IPS-18c (cell line): ENCODE data around the gene LHFPL5.

Experiments used
- H3K4me3 ChIP-seq: 2 replicates; pipeline ENCODE4 v1.7.0; 2013; ENCODE audit warnings: low read depth, mild to moderate bottlenecking, low read length, moderate library complexity; ENCODE audit not compliant: insufficient read depth
- H3K9me3 ChIP-seq: one replicate; pipeline ENCODE4 v1.6.1; 2013; ENCODE audit warnings: mild to moderate bottlenecking, low read length, moderate library complexity; ENCODE audit not compliant: control insufficient read depth, insufficient read depth

Gene LHFPL5

GRCh38 chr6:35804996-35805736 lies at the start of gene LHFPL5:
TSS of gene LHFPL5 (plus strand) at chr6:35805352. CDS start at chr6:35805671, 319 bp downstream.
- H3K4me3 ChIP-seq = peak within 1 kb of the TSS; percentile 58
- H3K9me3 ChIP-seq = peaks cover 1% of the 10 kb centered on the region

- no peaks in the 10 kb centered on the region for H3K9me3 ChIP-seq
- no peak overlapping the region for H3K4me3 ChIP-seq
These were observed 47.6 kb upstream of the LHFPL5 start for GRCh38 chr6:35757456-35758123.

DNA sequence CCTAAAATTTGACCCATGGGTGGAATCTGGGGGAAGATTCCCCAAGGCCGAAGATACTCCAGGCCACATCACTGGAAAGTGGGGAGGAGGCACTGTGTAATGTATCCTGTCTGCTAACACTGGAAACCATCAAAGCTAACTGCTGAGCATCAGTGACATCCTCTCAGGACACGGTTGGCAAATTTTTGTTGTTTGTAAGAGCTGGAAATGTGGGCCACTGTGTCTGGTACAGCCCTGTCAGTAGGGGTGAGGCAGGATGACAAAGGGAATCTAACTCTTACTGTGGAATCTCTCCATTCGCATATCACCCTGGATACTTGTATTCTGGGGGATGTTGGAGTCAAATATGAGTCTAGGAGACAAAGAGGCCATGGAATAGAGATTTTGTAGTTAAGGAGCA lies 45.7 kb upstream of the LHFPL5 start:
- H3K4me3 ChIP-seq = no peak overlapping the region
- no peaks in the 10 kb centered on the region for H3K9me3 ChIP-seq

DNA sequence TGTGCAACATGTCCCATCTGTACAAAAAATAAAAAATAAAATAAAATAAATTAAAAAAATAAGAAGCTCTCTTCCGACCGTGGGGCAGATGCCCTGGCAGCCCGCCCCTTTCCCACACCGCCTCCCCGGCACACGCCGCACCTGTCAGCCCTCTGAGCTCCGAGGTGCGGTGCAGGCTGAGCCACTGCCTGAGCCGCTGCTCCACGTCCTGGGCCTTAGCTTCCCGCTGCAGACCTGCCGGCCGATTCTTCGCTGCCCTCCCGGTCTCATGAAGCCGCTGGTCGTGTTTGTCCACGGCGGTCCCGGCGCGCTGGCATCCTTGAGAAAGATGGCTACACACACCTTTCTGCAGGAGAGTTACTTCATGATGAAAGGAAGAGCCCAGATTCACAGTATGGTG lies 39.4 kb upstream of the LHFPL5 start:
- Histone ChIP-seq H3K4me3 (no peak overlapping the region), H3K9me3 (no peaks in the 10 kb centered on the region)

DNA sequence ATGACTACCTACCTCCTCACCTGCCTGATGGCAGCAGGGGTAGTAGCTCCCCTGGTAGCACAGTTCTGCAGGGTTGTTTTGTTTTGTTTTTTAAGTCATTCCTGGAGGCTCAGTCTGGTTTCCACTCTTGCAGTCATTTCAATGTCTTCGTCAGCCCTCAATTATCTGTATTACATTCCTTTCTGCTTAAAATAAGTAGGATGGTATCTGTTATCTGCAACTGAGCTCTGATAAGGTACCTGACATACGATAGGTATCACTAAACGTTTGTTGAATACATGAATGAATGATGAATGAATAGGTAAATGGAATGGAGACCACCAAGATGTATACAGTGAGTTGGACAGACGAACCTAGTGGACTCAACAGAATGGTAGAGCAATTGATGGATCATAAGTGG lies 35.9 kb upstream of the LHFPL5 start:
- Histone ChIP-seq H3K4me3 (no peak overlapping the region), H3K9me3 (no peaks in the 10 kb centered on the region)

DNA sequence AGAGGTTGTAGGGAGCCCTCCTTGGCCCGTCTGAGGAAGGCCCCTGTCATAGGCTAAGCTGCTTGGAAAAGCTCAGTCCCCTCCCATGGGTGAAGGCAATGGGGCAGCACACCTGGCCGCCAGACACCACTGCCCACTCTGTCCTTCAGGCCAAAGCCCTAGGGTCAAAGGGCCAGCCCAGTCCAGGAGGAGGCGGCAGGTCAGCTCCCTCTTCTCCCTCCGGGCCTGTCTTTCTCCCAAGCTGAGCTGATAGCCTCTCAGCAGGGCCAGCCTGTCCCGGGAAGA lies 33.9 kb upstream of the LHFPL5 start:
- Histone ChIP-seq H3K9me3 (no peaks in the 10 kb centered on the region), H3K4me3 (no peak overlapping the region)

DNA sequence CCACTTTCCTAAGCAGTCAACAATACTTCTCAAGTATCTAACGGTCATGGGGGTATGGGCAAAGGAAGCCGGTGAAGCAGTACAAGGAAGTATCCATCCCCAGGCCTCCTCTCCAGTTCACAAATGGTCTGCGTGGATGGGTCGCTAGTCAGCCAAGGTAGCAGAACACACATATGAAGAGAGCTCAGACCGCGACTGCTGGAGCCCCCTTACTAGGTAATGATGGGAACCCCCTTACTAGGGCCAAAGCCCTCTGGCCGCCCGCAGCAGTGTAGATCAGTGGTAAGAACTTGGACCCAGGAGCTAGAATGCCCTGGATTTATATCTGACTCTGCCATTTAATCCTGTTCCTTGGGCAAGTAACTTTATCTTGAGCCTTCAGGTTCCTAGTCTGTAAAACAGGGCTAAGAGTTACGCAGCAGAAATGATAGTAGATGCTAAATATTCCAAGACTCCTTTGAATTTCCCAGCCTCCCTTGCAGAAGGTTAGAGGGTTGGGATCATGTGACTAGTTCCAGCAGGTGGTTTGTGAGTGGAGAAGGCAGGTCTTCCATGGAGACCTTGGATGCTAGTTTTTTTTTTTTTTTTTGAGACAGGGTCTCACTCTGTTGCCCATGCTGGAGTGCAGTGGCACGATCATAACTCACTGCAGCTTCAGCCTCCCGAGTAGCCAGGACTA lies 30.9 kb upstream of the LHFPL5 start:
- H3K4me3 ChIP-seq = no peak overlapping the region
- no peaks in the 10 kb centered on the region for H3K9me3 ChIP-seq

- Histone ChIP-seq H3K4me3 (no peak overlapping the region), H3K9me3 (no peaks in the 10 kb centered on the region)
These were observed 30.1 kb upstream of the LHFPL5 start for GRCh38 chr6:35775031-35775430.

DNA sequence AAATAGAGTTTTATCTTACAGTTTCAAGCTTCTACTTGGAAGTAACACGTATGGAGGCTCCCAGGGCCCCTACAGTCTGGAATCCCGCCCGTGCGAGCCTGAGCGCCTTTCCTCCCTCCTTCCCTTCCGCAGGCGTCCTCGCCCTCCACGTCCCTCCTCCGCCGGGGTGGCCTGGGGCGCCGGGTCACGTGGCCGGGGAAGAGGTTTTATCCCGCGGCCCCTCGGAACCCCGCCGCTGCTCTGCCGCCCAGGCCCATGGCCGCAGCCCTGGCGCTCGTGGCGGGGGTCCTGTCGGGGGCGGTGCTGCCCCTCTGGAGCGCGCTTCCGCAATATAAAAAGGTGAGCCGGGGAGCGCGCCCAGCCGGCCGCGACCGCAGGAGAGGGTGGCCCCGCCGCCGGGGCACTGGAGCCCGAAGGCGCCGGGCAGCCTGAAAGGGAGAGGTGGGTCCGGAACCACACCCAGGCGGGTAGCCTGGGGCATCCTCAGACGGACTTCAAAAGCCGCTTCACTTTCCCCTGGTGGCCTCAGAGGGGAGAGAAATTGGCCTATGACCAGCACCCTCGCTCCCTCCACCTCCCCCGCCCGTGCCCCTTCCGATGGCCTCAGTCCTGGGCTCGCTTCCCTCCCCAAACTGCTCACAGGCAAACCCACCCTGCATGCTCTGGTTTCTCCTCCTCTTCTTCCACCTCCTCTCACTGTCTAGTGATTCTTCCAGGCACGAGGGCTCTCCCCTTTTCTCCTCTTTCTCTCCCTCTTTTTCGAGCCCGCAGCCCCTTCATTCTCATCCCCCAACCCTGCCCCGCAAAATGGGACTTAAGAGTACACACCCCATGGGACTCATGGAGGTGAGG lies 28.6 kb upstream of the LHFPL5 start, which contains the start of gene CLPSL2:
CLPSL2 (plus strand) TSS at position 235 of the 852 bp plus-strand sequence; CDS start at position 256, 21 bp downstream.
- Histone ChIP-seq H3K4me3 (peak within 1 kb of the TSS; percentile 64), H3K9me3 (no peaks in the 10 kb centered on the region)

DNA sequence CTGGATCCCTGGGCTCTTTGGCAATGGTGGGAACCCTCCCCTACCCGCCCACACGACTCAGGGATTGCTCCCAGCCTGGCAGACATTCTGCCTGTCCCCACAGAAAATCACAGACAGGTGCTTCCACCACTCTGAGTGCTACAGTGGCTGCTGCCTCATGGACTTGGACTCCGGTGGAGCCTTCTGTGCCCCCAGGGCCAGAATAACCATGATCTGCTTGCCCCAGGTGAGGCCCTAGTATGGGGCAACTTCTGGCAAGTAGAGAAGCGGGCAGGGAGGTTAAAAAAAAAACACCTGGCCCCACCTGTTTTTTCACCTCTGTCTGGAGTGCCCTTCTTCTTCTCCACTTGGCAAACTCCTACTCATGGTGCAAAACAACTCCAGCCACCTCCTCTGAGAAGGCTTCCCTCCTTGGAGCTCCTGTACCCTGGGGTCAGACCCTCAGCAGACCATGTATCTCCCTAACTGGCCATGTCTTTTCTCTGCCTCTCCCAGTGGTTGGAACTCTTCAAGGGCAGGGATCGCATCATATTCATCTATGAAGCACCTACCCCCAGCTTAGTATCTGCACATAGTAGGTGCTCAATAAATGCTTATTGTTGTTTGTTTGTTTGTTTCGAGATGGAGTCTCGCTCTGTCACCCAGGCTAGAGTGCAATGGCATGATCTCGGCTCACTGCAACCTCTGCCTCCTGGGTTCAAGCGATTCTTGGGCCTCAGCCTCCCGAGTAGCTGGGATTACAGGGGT lies 27.6 kb upstream of the LHFPL5 start:
- Histone ChIP-seq H3K9me3 (no peaks in the 10 kb centered on the region), H3K4me3 (no peak overlapping the region; the same call in 1 of the 2 replicates)

DNA sequence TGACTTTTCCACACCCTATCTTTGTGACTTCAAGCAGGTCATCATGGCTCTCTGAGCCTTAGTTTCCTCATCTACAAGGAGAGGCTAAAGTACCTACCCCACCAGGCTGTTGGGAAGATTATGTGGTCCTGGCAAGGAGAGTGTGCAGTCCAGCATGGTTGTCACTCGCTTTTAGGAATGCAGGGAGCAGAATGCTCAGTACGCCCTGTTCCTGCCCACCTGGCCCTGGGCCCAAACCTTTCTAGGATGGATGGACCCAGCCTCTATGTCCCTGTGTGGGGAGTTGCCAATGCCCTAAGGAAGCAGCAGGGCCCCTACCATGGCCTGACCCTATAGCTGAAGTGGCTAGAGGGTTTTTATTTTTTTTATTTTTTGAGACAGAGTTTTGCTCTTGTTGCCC lies 26.7 kb upstream of the LHFPL5 start:
- Histone ChIP-seq H3K9me3 (no peaks in the 10 kb centered on the region), H3K4me3 (no peak overlapping the region)

GRCh38 chr6:35780719-35781118 lies 24.4 kb upstream of the LHFPL5 start, which contains the start of gene CLPSL1:
TSS of gene CLPSL1 (plus strand) at chr6:35781019. CDS start at chr6:35781111, 92 bp downstream.
- H3K9me3 ChIP-seq = no peaks in the 10 kb centered on the region
- H3K4me3 ChIP-seq = no peak within 1 kb of the TSS

- no peak overlapping the region for H3K4me3 ChIP-seq
- H3K9me3 ChIP-seq = no peaks in the 10 kb centered on the region
These were observed 23.9 kb upstream of the LHFPL5 start for GRCh38 chr6:35781290-35781689.

- Histone ChIP-seq H3K4me3 (no peak overlapping the region), H3K9me3 (no peaks in the 10 kb centered on the region)
These were observed 22.7 kb upstream of the LHFPL5 start for GRCh38 chr6:35782424-35782823.

GRCh38 chr6:35784200-35784599 lies 21.0 kb upstream of the LHFPL5 start:
- no peak overlapping the region for H3K4me3 ChIP-seq
- no peaks in the 10 kb centered on the region for H3K9me3 ChIP-seq

GRCh38 chr6:35786272-35786671 lies 18.9 kb upstream of the LHFPL5 start:
- H3K4me3 ChIP-seq = no peak overlapping the region
- no peaks in the 10 kb centered on the region for H3K9me3 ChIP-seq

DNA sequence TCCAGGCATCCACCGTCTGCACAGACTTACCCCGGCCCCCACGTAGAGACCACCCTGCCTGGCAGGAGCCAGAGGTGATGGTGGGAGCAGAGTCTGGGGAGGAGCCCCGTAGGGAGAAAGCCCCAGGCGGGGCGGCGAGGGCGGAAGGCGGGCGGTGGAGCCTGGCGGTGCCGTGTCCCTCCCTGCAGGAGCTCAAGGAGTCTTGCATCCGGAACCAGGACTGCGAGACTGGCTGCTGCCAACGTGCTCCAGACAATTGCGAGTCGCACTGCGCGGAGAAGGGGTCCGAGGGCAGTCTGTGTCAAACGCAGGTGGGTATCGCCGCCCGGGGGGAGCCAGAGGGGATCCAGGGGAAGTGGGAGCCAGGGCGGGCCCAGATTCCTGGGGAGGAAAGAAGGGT lies 18.3 kb upstream of the LHFPL5 start:
- Histone ChIP-seq H3K9me3 (no peaks in the 10 kb centered on the region), H3K4me3 (no peak overlapping the region)
